ENCODE results near the gene ATRNL1.

- TF ChIP-seq POLR2A (IDR thresholded peaks at IDR 0.05) (no peak), CTCF (IDR thresholded peaks at IDR 0.05) (no peak), POLR2AphosphoS5 (IDR thresholded peaks at IDR 0.05) (no peak), EP300 (IDR thresholded peaks at IDR 0.05) (no peak)
These were observed 757.5 kb downstream of the ATRNL1 start for GRCh38 chr10:115850666-115851065.

Data from suprapubic skin (tissue), 4 donors.